Measurements from ENCODE around the gene GPD1L.

GRCh38 chr3:32197991-32198390 is 91.6 kb downstream of the GPD1L start:
- no peak for TF ChIP-seq EZH2 (IDR thresholded peaks at IDR 0.05; ENCODE audit: borderline replicate concordance, low read length)
- TF ChIP-seq CTCF (conservative IDR thresholded peaks at IDR 0.05 in 1 of 2, IDR thresholded peaks at IDR 0.05 in 1 of 2; ENCODE audit: extremely low read depth in 1 of 2, insufficient read depth in 1 of 2, low read depth in 1 of 2, low read length in 2 of 2): no peak

Measured in mammary epithelial cell (primary cell).